GM18498 (cell line): ENCODE measurements around the gene ABHD2.
"Not testable (repeated sequence)": the region's sequence is repeated elsewhere in the genome, so short reads cannot be mapped to it uniquely, and the experiment has no call there.

Source experiments
- ATAC-seq: cut with Tn5 transposase; IDR thresholded peaks from one replicate; pipeline ENCODE4 v1.9.1; 2021; ENCODE audit warnings: mild to moderate bottlenecking, moderate library complexity; ENCODE audit not compliant: unreplicated experiment

The ABHD2 gene

GRCh38 chr15:89136818-89137772, 48.8 kb downstream of the ABHD2 start:
- ATAC-seq = no peak

- no peak for ATAC-seq
Observed at GRCh38 chr15:89137926-89138325, 49.7 kb downstream of the ABHD2 start.

- ATAC-seq = no peak
Observed at GRCh38 chr15:89138999-89139612, 50.9 kb downstream of the ABHD2 start.

- ATAC-seq = no peak
Observed at GRCh38 chr15:89139613-89140499, 51.6 kb downstream of the ABHD2 start.

- ATAC-seq = no peak
Observed at GRCh38 chr15:89140595-89140994, 52.3 kb downstream of the ABHD2 start.

- ATAC-seq = not testable (repeated sequence)
Observed at GRCh38 chr15:89141159-89141558, 52.9 kb downstream of the ABHD2 start.

GRCh38 chr15:89141885-89142284, 53.6 kb downstream of the ABHD2 start:
- no peak for ATAC-seq

- ATAC-seq = no peak
Observed at GRCh38 chr15:89142423-89142822, 54.2 kb downstream of the ABHD2 start.

- no peak for ATAC-seq
Observed at GRCh38 chr15:89143503-89144162, 55.4 kb downstream of the ABHD2 start.

GRCh38 chr15:89144491-89144890, 56.2 kb downstream of the ABHD2 start:
- no peak for ATAC-seq

- ATAC-seq = no peak
Observed at GRCh38 chr15:89146366-89146765, 58.1 kb downstream of the ABHD2 start.

GRCh38 chr15:89148126-89148525, 59.9 kb downstream of the ABHD2 start:
- no peak for ATAC-seq

- ATAC-seq = no peak
Observed at GRCh38 chr15:89149501-89150101, 61.3 kb downstream of the ABHD2 start.

GRCh38 chr15:89150287-89150686, 62.0 kb downstream of the ABHD2 start:
- ATAC-seq = no peak

- ATAC-seq = no peak
Observed at GRCh38 chr15:89150762-89151664, 62.8 kb downstream of the ABHD2 start.

GRCh38 chr15:89155122-89155521, 66.9 kb downstream of the ABHD2 start:
- ATAC-seq = no peak

GRCh38 chr15:89155656-89156055, 67.4 kb downstream of the ABHD2 start:
- ATAC-seq = no peak

GRCh38 chr15:89157061-89157460, 68.8 kb downstream of the ABHD2 start:
- no peak for ATAC-seq

- no peak for ATAC-seq
Observed at GRCh38 chr15:89157918-89158564, 69.8 kb downstream of the ABHD2 start.
